Stomach (tissue), 9 donors: ENCODE data around the gene UGT2A1. TPM values are rescaled to one million over a fixed set of nuclear protein-coding genes. Genes with fewer than 3 reads are reported as not detected.

Experiments
- DNase-seq, 2 donors: peaks; one replicate each; pipeline versions ENCODE4 v3.0.0 to v3.0.0-alpha.2; 2013 to 2019
- H3K27ac ChIP-seq, 5 donors: fragments of 200-600 bp in 4 of 5; sonication (generic) in 4 of 5; one replicate each; pipeline ENCODE4 v1.5.1; 2013 to 2019; ENCODE audit warnings: mild to moderate bottlenecking in 1 of 5, moderate library complexity in 1 of 5
- H3K27me3 ChIP-seq, 3 donors: fragments of 200-600 bp; sonication (generic); one replicate each; pipeline ENCODE4 v1.5.1; 2017 to 2019; ENCODE audit warnings: mixed run types in 1 of 3
- H3K36me3 ChIP-seq, 4 donors: fragments of 200-600 bp; sonication (generic); 1 replicate in 3 of 4; 2 replicates in 1 of 4; pipeline ENCODE4 v1.5.1; 2016 to 2019
- H3K4me1 ChIP-seq, 4 donors: fragments of 200-600 bp; sonication (generic); one replicate each; pipeline ENCODE4 v1.5.1; 2016 to 2019
- H3K4me3 ChIP-seq, 4 donors: fragments of 200-600 bp; sonication (generic) in 3 of 4; one replicate each; pipeline ENCODE4 v1.5.1; 2016 to 2019; ENCODE audit warnings: mild to moderate bottlenecking in 1 of 4
- H3K9me3 ChIP-seq, 4 donors: fragments of 200-600 bp; sonication (generic); one replicate each; pipeline ENCODE4 v1.5.1; 2016 to 2019
- CTCF ChIP-seq, 7 experiments: fragments of 450-650 bp in 4 of 7; fragments of 200-600 bp in 3 of 7; sonication (generic) in 3 of 7; IDR thresholded peaks; one replicate each; pipeline ENCODE4 v1.5.1; 2016 to 2019; ENCODE audit warnings: antibody characterized with exemption in 7 of 7, control low read depth in 2 of 7, mild to moderate bottlenecking in 1 of 7
- EP300 ChIP-seq: sonication (generic); formaldehyde crosslinking; IDR thresholded peaks from one replicate; pipeline ENCODE4 v1.6.1; 2017; ENCODE audit warnings: antibody characterized with exemption
- POLR2A ChIP-seq, 4 donors: fragments of 450-650 bp; IDR thresholded peaks; one replicate each; pipeline ENCODE4 v1.6.1; 2016; ENCODE audit warnings: antibody characterized with exemption in 4 of 4, control low read depth in 2 of 4, mild to moderate bottlenecking in 1 of 4, moderate library complexity in 1 of 4
- POLR2AphosphoS5 ChIP-seq, 3 donors: sonication (generic); formaldehyde crosslinking; IDR thresholded peaks; one replicate each; pipeline ENCODE4 v1.6.1; 2016; ENCODE audit warnings: antibody characterized with exemption in 3 of 3
- WGBS, 5 donors: extraction: QIAGEN DNeasy Blood & Tissue Kit in 3 of 5; methylation state at CpG; one replicate each; pipeline versions ENCODE4 v1.1.5 to v1.1.7; 2013 to 2018; 5-methylcytosine and 5-hydroxymethylcytosine counted together
- intact Hi-C: fragments of 100-400 bp; cut with DNase I; formaldehyde crosslinking; loops from one replicate; pipeline ENCODE4 v1.15.1; 2023; ENCODE audit warnings: low total_unique reads
- polyA plus RNA-seq, 3 donors: library from polyadenylated mRNA; stranded (reverse); fragments of 200-250 nt; gene quantifications; one replicate each; pipeline ENCODE4 v1.2.3, GENCODE V29; 2013
- total RNA-seq, 5 donors: library from RNA; depleted of rRNA; stranded (reverse); fragments of >200 nt; gene quantifications; one replicate each; pipeline versions ENCODE4 v1.1.0 to v1.2.3, GENCODE V29; 2014 to 2016
- donor health status: healthy with polysubstance abuse.
- donor health status: Bipolar disorder and iron deficiency.
- donor health status: healthy.

UGT2A1 gene
- total and polyA plus RNA-seq, 8 donors, result not detected

GRCh38 chr4:69610484-69610883, 42.6 kb downstream of the UGT2A1 start:
- intact Hi-C loops, result no loop called here
- H3K4me1 ChIP-seq, result no peaks in the 10 kb centered on the region
- no peak for TF ChIP-seq POLR2A (IDR thresholded peaks at IDR 0.05)
- TF ChIP-seq POLR2AphosphoS5 (IDR thresholded peaks at IDR 0.05), result no peak
- TF ChIP-seq CTCF (IDR thresholded peaks at IDR 0.05), result no peak
- no peak for TF ChIP-seq EP300
- H3K27ac ChIP-seq, result no peak overlapping the region
- H3K36me3 ChIP-seq, result no peaks in the 10 kb centered on the region
- H3K4me3 ChIP-seq, result no peak overlapping the region
- no peaks in the 10 kb centered on the region for H3K9me3 ChIP-seq
- no peaks in the 10 kb centered on the region for H3K27me3 ChIP-seq
- DNase-seq, result no peak
- WGBS, 5 donors, result 44 to 79% (median 56%) methylated on average over 1 of the region's 1 CpG

- Histone ChIP-seq H3K4me3 (no peak overlapping the region), H3K27me3 (no peaks in the 10 kb centered on the region), H3K4me1 (no peaks in the 10 kb centered on the region), H3K27ac (no peak overlapping the region), H3K9me3 (no peaks in the 10 kb centered on the region), H3K36me3 (no peaks in the 10 kb centered on the region)
- TF ChIP-seq CTCF (IDR thresholded peaks at IDR 0.05) (no peak), POLR2AphosphoS5 (IDR thresholded peaks at IDR 0.05) (no peak), EP300 (no peak), POLR2A (IDR thresholded peaks at IDR 0.05) (no peak)
- peak in 1 of 2 donors; percentile 1 for DNase-seq
- 49 to 84% (median 65%) methylated on average over 4 of the region's 4 CpGs for WGBS, 5 donors
- intact Hi-C loops, result no loop called here
These were observed 52.0 kb downstream of the UGT2A1 start for GRCh38 chr4:69601065-69601464.

GRCh38 chr4:69600013-69600412, 53.0 kb downstream of the UGT2A1 start:
- H3K9me3 ChIP-seq, result no peaks in the 10 kb centered on the region
- DNase-seq, result no peak
- H3K27ac ChIP-seq, result no peak overlapping the region
- H3K36me3 ChIP-seq, result no peaks in the 10 kb centered on the region
- H3K4me1 ChIP-seq, result no peaks in the 10 kb centered on the region
- no peaks in the 10 kb centered on the region for H3K27me3 ChIP-seq
- 72 to 82% (median 73%) methylated on average over 2 of the region's 2 CpGs for WGBS, 5 donors
- TF ChIP-seq EP300 (no peak), POLR2A (IDR thresholded peaks at IDR 0.05) (no peak), CTCF (IDR thresholded peaks at IDR 0.05) (no peak), POLR2AphosphoS5 (IDR thresholded peaks at IDR 0.05) (no peak)
- intact Hi-C loops, result no loop called here
- no peak overlapping the region for H3K4me3 ChIP-seq

- no peak overlapping the region for H3K4me3 ChIP-seq
- TF ChIP-seq CTCF (IDR thresholded peaks at IDR 0.05), result no peak
- TF ChIP-seq POLR2A (IDR thresholded peaks at IDR 0.05), result no peak
- TF ChIP-seq POLR2AphosphoS5 (IDR thresholded peaks at IDR 0.05), result no peak
- no peak for TF ChIP-seq EP300
- H3K27ac ChIP-seq, result no peak overlapping the region
- intact Hi-C loops, result no loop called here
- DNase-seq, result no peak
- no peaks in the 10 kb centered on the region for H3K36me3 ChIP-seq
- WGBS, 5 donors, result 37 to 50% (median 41%) methylated on average over 4 of the region's 4 CpGs
- no peaks in the 10 kb centered on the region for H3K4me1 ChIP-seq
- H3K27me3 ChIP-seq, result no peaks in the 10 kb centered on the region
- no peaks in the 10 kb centered on the region for H3K9me3 ChIP-seq
These were observed 58.7 kb downstream of the UGT2A1 start for GRCh38 chr4:69594382-69594781.
